H1 (cell line): ENCODE measurements around the gene VSIR.

Experiments
- ATF3 ChIP-seq: IDR thresholded peaks from 2 replicates; pipeline ENCODE4 v1.6.1; 2011; ENCODE audit warnings: low read depth, mild to moderate bottlenecking, low read length; ENCODE audit not compliant: insufficient read depth
- CEBPB ChIP-seq: IDR thresholded peaks from 2 replicates; pipeline ENCODE4 v1.6.1; 2012; ENCODE audit warnings: low read depth, low read length
- CTCF ChIP-seq, 3 experiments: IDR thresholded peaks; 1 replicate in 2 of 3; 2 replicates in 1 of 3; pipeline versions ENCODE4 v1.5.1 to v1.6.1; 2011; ENCODE audit warnings: low read length in 3 of 3, mild to moderate bottlenecking in 3 of 3, inconsistent platforms in 2 of 3, low read depth in 1 of 3, moderate library complexity in 1 of 3; ENCODE audit not compliant: insufficient read depth in 1 of 3; ENCODE audit errors: control extremely low read depth in 1 of 3
- EP300 ChIP-seq, 2 experiments: IDR thresholded peaks; 1 replicate in 1 of 2; 2 replicates in 1 of 2; pipeline ENCODE4 v1.6.1; 2011 to 2012; ENCODE audit warnings: low read depth in 2 of 2, low read length in 2 of 2, mild to moderate bottlenecking in 2 of 2, borderline replicate concordance in 1 of 2, inconsistent platforms in 1 of 2, moderate library complexity in 1 of 2
- EZH2 ChIP-seq: fragments of 200-600 bp; sonication (generic); IDR thresholded peaks from 2 replicates; pipeline ENCODE4 v1.7.1; 2012; ENCODE audit warnings: low read depth, mild to moderate bottlenecking, moderate library complexity, low read length, inconsistent platforms; ENCODE audit not compliant: severe bottlenecking
- JUN ChIP-seq: IDR thresholded peaks from 2 replicates; pipeline ENCODE4 v1.6.1; 2011; ENCODE audit warnings: low read depth, mild to moderate bottlenecking, improper control_type of control experiment, low read length
- JUND ChIP-seq: IDR thresholded peaks from 2 replicates; pipeline ENCODE4 v1.6.1; 2011; ENCODE audit warnings: mild to moderate bottlenecking, improper control_type of control experiment, low read length
- POLR2A ChIP-seq, 2 experiments: IDR thresholded peaks; 1 replicate in 1 of 2; 2 replicates in 1 of 2; pipeline ENCODE4 v1.6.1; 2011; ENCODE audit warnings: low read depth in 2 of 2, low read length in 2 of 2, mild to moderate bottlenecking in 2 of 2; ENCODE audit errors: control extremely low read depth in 1 of 2
- POLR2AphosphoS5 ChIP-seq: IDR thresholded peaks from 2 replicates; pipeline ENCODE4 v1.6.1; 2011; ENCODE audit warnings: low read depth, low read length
- RFX5 ChIP-seq: IDR thresholded peaks from 2 replicates; pipeline ENCODE4 v1.6.1; 2011; ENCODE audit warnings: low read depth, low read length, improper control_type of control experiment, borderline replicate concordance
- SP1 ChIP-seq: IDR thresholded peaks from 2 replicates; pipeline ENCODE4 v1.6.1; 2011; ENCODE audit warnings: low read depth, low read length
- SP2 ChIP-seq: IDR thresholded peaks from 2 replicates; pipeline ENCODE4 v1.6.1; 2012; ENCODE audit warnings: mild to moderate bottlenecking, low read length, inconsistent platforms

- no peak for TF ChIP-seq CTCF (IDR thresholded peaks at IDR 0.05; ENCODE audit: control extremely low read depth in 1 of 3, insufficient read depth in 1 of 3, low read depth in 1 of 3, low read length in 3 of 3)
- TF ChIP-seq SP2, result no peak
- TF ChIP-seq SP1, result no peak
- no peak for TF ChIP-seq JUN
- TF ChIP-seq POLR2AphosphoS5, result no peak
- no peak for TF ChIP-seq EZH2
- TF ChIP-seq EP300 (IDR thresholded peaks at IDR 0.05; ENCODE audit: borderline replicate concordance in 1 of 2, low read depth in 2 of 2, low read length in 2 of 2), result no peak
- no peak for TF ChIP-seq POLR2A (IDR thresholded peaks at IDR 0.05; ENCODE audit: control extremely low read depth in 1 of 2, low read depth in 2 of 2, low read length in 2 of 2)
- no peak for TF ChIP-seq ATF3
- no peak for TF ChIP-seq JUND
- no peak for TF ChIP-seq RFX5
- TF ChIP-seq CEBPB, result no peak
Observed at GRCh38 chr10:71712170-71712569, 61.1 kb downstream of the VSIR start.
